A549 (cell line): ENCODE data around the gene SORCS1. TPM values are rescaled to one million over a fixed set of nuclear protein-coding genes. Genes with fewer than 3 reads are reported as not detected.

ENCODE experiments used
- ATAC-seq, 2 experiments: fragments of 200-7000 bp in 1 of 2; fragments of >200 bp in 1 of 2; cut with Nextera tagmentation in 1 of 2; cut with Tn5 transposase in 1 of 2; 3 replicates each; pipeline versions ENCODE4 v1.8.0 to v1.9.1; 2018 to 2020; ENCODE audit warnings: mild to moderate bottlenecking in 1 of 2, moderate library complexity in 1 of 2
- CTCF ChIA-PET: fragments of 300-600 bp; sonication (Branson Sonifier 250); formaldehyde crosslinking; extraction: SDS; loops from one replicate; lab custom pipeline; 2021; ENCODE audit warnings: antibody characterized with exemption, inconsistent platforms; lab: Yijun Ruan, JAX
- POLR2A ChIA-PET: fragments of 350-600 bp; formaldehyde crosslinking; extraction: SDS; loops from one replicate; lab custom pipeline; 2021; ENCODE audit warnings: antibody characterized with exemption, inconsistent platforms; lab: Yijun Ruan, JAX
- DNase-seq, 2 experiments: peaks; one replicate each; pipeline versions ENCODE4 v3.0.0 to v3.0.0-alpha.2; 2011 to 2016; ENCODE audit warnings: low read depth in 1 of 2, low spot score in 1 of 2
- FAIRE-seq: peaks from 2 replicates; lab custom pipeline; 2011; peaks lifted over from hg19 to GRCh38; lab: Jason Lieb, UNC
- H3K27ac ChIP-seq, 2 experiments: fragments of >200 bp; sonication (Bioruptor Twin); formaldehyde crosslinking; 3 replicates each; pipeline ENCODE4 v1.5.1; 2016 to 2017
- H3K4me1 ChIP-seq: fragments of >200 bp; sonication (Bioruptor Twin); formaldehyde crosslinking; 3 replicates; pipeline ENCODE4 v1.6.1; 2016
- H3K4me2 ChIP-seq: fragments of >200 bp; sonication (Bioruptor Twin); formaldehyde crosslinking; 3 replicates; pipeline ENCODE4 v1.6.1; 2016
- H3K4me3 ChIP-seq: fragments of >200 bp; sonication (Bioruptor Twin); formaldehyde crosslinking; 3 replicates; pipeline ENCODE4 v1.5.1; 2016
- H3K9me3 ChIP-seq: fragments of >200 bp; sonication (Bioruptor Twin); formaldehyde crosslinking; 3 replicates; pipeline ENCODE4 v1.6.1; 2016
- BHLHE40 ChIP-seq: IDR thresholded peaks from 2 replicates; pipeline ENCODE4 v1.6.1; 2012; ENCODE audit warnings: low read depth, low read length, inconsistent platforms
- CBX2 ChIP-seq: fragments of 200-600 bp; sonication (generic); IDR thresholded peaks from 2 replicates; pipeline ENCODE4 v1.6.1; 2016; ENCODE audit warnings: low read depth, mild to moderate bottlenecking, borderline replicate concordance
- CHD4 ChIP-seq: fragments of 200-600 bp; sonication (generic); IDR thresholded peaks from 2 replicates; pipeline ENCODE4 v1.6.1; 2016; ENCODE audit warnings: antibody characterized with exemption, mild to moderate bottlenecking, borderline replicate concordance
- EHF ChIP-seq: fragments of 250-450 bp; sonication (Bioruptor Pico); IDR thresholded peaks from 2 replicates; pipeline ENCODE4 v1.5.0; 2020; ENCODE audit warnings: mild to moderate bottlenecking
- EHMT2 ChIP-seq: fragments of 200-600 bp; sonication (generic); IDR thresholded peaks from 2 replicates; pipeline ENCODE4 v1.6.1; 2016; ENCODE audit warnings: antibody characterized with exemption, low read depth, mild to moderate bottlenecking, moderate library complexity
- EP300 ChIP-seq, 2 experiments: fragments of >200 bp; sonication (Bioruptor Twin); formaldehyde crosslinking; IDR thresholded peaks; 2 replicates in 1 of 2; 3 replicates in 1 of 2; pipeline ENCODE4 v1.6.1; 2016 to 2017
- FOXS1 ChIP-seq: fragments of 250-450 bp; sonication (Bioruptor Pico); IDR thresholded peaks from 2 replicates; pipeline ENCODE4 v1.5.0; 2020; ENCODE audit warnings: mild to moderate bottlenecking, moderate library complexity
- GATA3 ChIP-seq: IDR thresholded peaks from 2 replicates; pipeline ENCODE4 v1.6.1; 2012; ENCODE audit warnings: borderline replicate concordance
- HEYL ChIP-seq: fragments of 250-450 bp; sonication (Bioruptor Pico); IDR thresholded peaks from 2 replicates; pipeline ENCODE4 v1.8.0; 2021; ENCODE audit warnings: mild to moderate bottlenecking, moderate library complexity
- HOXB5 ChIP-seq: fragments of 250-450 bp; sonication (Bioruptor Pico); IDR thresholded peaks from 2 replicates; pipeline ENCODE4 v1.5.0; 2020; ENCODE audit warnings: mild to moderate bottlenecking, moderate library complexity
- JUN ChIP-seq, 2 experiments: fragments of >200 bp; sonication (Bioruptor Twin); formaldehyde crosslinking; IDR thresholded peaks; 2 replicates in 1 of 2; 3 replicates in 1 of 2; pipeline ENCODE4 v1.6.1; 2016 to 2017
- KDM1A ChIP-seq: fragments of 200-600 bp; sonication (generic); IDR thresholded peaks from 2 replicates; pipeline ENCODE4 v1.6.1; 2016; ENCODE audit warnings: low read depth, mild to moderate bottlenecking
- KDM5A ChIP-seq: fragments of 200-600 bp; sonication (generic); IDR thresholded peaks from 2 replicates; pipeline ENCODE4 v1.6.1; 2016; ENCODE audit warnings: antibody characterized with exemption, mild to moderate bottlenecking
- MAFK ChIP-seq: fragments of 450-650 bp; IDR thresholded peaks from 2 replicates; pipeline ENCODE4 v1.6.1; 2014; ENCODE audit not compliant: partially characterized antibody
- MAZ ChIP-seq: fragments of 150-350 bp; IDR thresholded peaks from 2 replicates; pipeline ENCODE4 v1.6.1; 2014; ENCODE audit warnings: antibody characterized with exemption, low read depth, low read length, borderline replicate concordance
- MYC ChIP-seq: IDR thresholded peaks from 2 replicates; pipeline ENCODE4 v1.6.1; 2012; ENCODE audit warnings: mild to moderate bottlenecking, inconsistent platforms, low read length, improper control_type of control experiment, borderline replicate concordance
- NR3C1 ChIP-seq: fragments of >200 bp; sonication (Bioruptor Twin); formaldehyde crosslinking; IDR thresholded peaks from 3 replicates; pipeline ENCODE4 v1.6.1; 2017
- PHF8 ChIP-seq: fragments of 200-600 bp; sonication (generic); IDR thresholded peaks from 2 replicates; pipeline ENCODE4 v1.6.1; 2016; ENCODE audit warnings: low read depth, mild to moderate bottlenecking, antibody characterized with exemption, moderate library complexity, borderline replicate concordance
- POLR2A ChIP-seq: IDR thresholded peaks from 2 replicates; pipeline ENCODE4 v1.6.1; 2012; ENCODE audit warnings: mild to moderate bottlenecking, low read length
- RARB ChIP-seq: fragments of 250-450 bp; sonication (Bioruptor Pico); IDR thresholded peaks from 2 replicates; pipeline ENCODE4 v1.8.0; 2021; ENCODE audit warnings: mild to moderate bottlenecking, moderate library complexity
- RNF2 ChIP-seq: fragments of 200-600 bp; sonication (generic); IDR thresholded peaks from 2 replicates; pipeline ENCODE4 v1.6.1; 2016; ENCODE audit warnings: low read depth, mild to moderate bottlenecking, antibody characterized with exemption, moderate library complexity, borderline replicate concordance
- SMC3 ChIP-seq: fragments of >200 bp; sonication (Bioruptor Twin); formaldehyde crosslinking; IDR thresholded peaks from 3 replicates; pipeline ENCODE4 v1.6.1; 2018; ENCODE audit warnings: inconsistent platforms
- SREBF2 ChIP-seq: fragments of 450-650 bp; IDR thresholded peaks from 2 replicates; pipeline ENCODE4 v1.6.1; 2014; ENCODE audit warnings: mild to moderate bottlenecking, moderate library complexity
- TP53 ChIP-seq: fragments of 250-450 bp; sonication (Bioruptor Pico); IDR thresholded peaks from 2 replicates; pipeline ENCODE4 v1.5.0; 2021; ENCODE audit warnings: mild to moderate bottlenecking, moderate library complexity
- ZFP36 ChIP-seq: fragments of 450-650 bp; IDR thresholded peaks from 2 replicates; pipeline ENCODE4 v1.6.1; 2014; ENCODE audit warnings: borderline replicate concordance; ENCODE audit not compliant: partially characterized antibody
- ZNF302 ChIP-seq: fragments of 250-450 bp; sonication (Bioruptor Pico); IDR thresholded peaks from 2 replicates; pipeline ENCODE4 v1.9.0; 2021; ENCODE audit warnings: inconsistent platforms, mild to moderate bottlenecking, moderate library complexity
- ZSCAN20 ChIP-seq: fragments of 250-450 bp; sonication (Bioruptor Pico); IDR thresholded peaks from 2 replicates; pipeline ENCODE4 v1.8.0; 2022; ENCODE audit warnings: mild to moderate bottlenecking, moderate library complexity
- WGBS: methylation state at CpG from one replicate; pipeline ENCODE4 v1.1.6; 2017; ENCODE audit errors: missing lambda C conversion rate; 5-methylcytosine and 5-hydroxymethylcytosine counted together
- polyA plus RNA-seq, 4 experiments: library from polyadenylated mRNA; depleted of rRNA in 3 of 4; stranded (reverse); fragments of >200 nt; fragmentation: RNase III in 1 of 4; extraction: RNeasy Plus Mini Kit Qiagen cat#74134 plus additional on column Dnase treatment in 1 of 4; gene quantifications; 2 replicates in 3 of 4; 3 replicates in 1 of 4; pipeline ENCODE4 v1.2.3, GENCODE V29; 2011 to 2017
- TF ChIP-seq, protein P1 (sequence below): IDR thresholded peaks from 2 replicates; pipeline ENCODE4 v1.6.1; 2012
- TF ChIP-seq, protein P2 (sequence below): fragments of 150-350 bp; IDR thresholded peaks from 2 replicates; pipeline ENCODE4 v1.6.1; 2014; ENCODE audit warnings: low read depth, mild to moderate bottlenecking, low read length
- TF ChIP-seq, protein P3 (sequence below): fragments of 250-450 bp; sonication (Bioruptor Pico); IDR thresholded peaks from 2 replicates; pipeline ENCODE4 v1.5.0; 2021; ENCODE audit warnings: mild to moderate bottlenecking, moderate library complexity, borderline replicate concordance
- TF ChIP-seq, protein P4 (sequence below): IDR thresholded peaks from 2 replicates; pipeline ENCODE4 v1.6.1; 2012; ENCODE audit warnings: low read depth, borderline replicate concordance
- TF ChIP-seq, protein P5 (sequence below): fragments of >200 bp; sonication (Bioruptor Twin); formaldehyde crosslinking; IDR thresholded peaks from 3 replicates; pipeline ENCODE4 v1.5.1; 2016
- TF ChIP-seq, protein P6 (sequence below): fragments of 250-450 bp; sonication (Bioruptor Pico); IDR thresholded peaks from 2 replicates; pipeline ENCODE4 v1.5.0; 2020; ENCODE audit warnings: low read depth, mild to moderate bottlenecking, moderate library complexity

The SORCS1 gene
- polyA plus RNA-seq, 2 of the 4 experiments (the other 2 are of a cell fraction): not detected

DNA sequence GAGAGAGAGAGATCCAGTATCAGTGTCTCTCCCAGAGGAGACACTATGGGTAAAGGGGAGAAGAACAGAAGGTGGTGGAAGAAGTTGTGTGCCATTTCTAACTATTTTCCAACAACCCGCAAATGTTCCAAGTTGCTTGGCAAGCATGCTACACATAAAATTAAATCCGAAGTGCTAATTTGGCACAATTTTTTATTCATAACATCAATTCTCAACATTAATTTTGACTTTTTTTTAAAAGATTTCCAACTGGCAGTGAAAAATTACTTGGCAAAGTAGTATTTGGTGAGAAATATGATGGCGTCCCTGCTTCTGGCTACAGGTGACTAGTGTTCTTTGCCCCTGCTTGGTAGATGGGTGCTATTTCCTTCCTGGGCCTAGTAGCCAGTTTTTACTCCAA lies 622.0 kb downstream of the SORCS1 start:
- H3K9me3 ChIP-seq: no peaks in the 10 kb centered on the region
- FAIRE-seq (no peak), DNase-seq (no peak), ATAC-seq (no peak)
- no peak overlapping the region for H3K27ac ChIP-seq
- no peaks in the 10 kb centered on the region for H3K4me1 ChIP-seq
- no peak overlapping the region for H3K4me3 ChIP-seq
- POLR2A ChIA-PET: no interaction called here
- TF ChIP-seq RARB: no peak
- TF ChIP-seq KDM5A: no peak
- TF ChIP-seq ZSCAN20 (CRISPR knock-in tag): no peak
- TF ChIP-seq POLR2A: no peak
- H3K4me2 ChIP-seq: no peak overlapping the region
- CTCF ChIA-PET: no interaction called here
- 55% methylated on average over 3 of the region's 3 CpGs for WGBS

DNA sequence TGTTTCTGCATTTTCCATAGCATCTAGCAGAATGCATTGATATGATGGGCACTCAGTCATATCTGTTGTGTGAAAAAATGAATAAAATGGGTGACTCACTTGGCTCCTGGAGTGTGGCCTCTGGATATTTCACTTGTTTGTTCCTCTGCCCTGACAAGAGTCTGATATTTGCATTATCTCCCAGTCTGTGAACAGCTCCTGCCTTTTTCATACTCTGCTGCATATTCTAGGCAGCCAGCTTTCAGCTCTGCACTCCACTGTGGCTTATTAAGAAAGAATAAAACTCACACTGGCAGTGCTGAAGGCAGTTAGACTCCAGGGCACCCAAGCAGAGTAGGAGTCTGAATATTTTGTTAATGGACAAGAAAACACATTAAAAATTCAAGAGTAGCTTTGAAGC lies 623.9 kb downstream of the SORCS1 start:
- no peak for ATAC-seq
- Histone ChIP-seq H3K27ac (no peak overlapping the region), H3K4me3 (no peak overlapping the region), H3K4me1 (no peaks in the 10 kb centered on the region), H3K4me2 (no peak overlapping the region), H3K9me3 (no peaks in the 10 kb centered on the region)
- TF ChIP-seq SMC3 (no peak), MYC (no peak), EP300 (IDR thresholded peaks at IDR 0.05) (no peak), HOXB5 (CRISPR knock-in tag) (no peak), SREBF2 (no peak), KDM1A (no peak), PHF8 (no peak), CBX2 (no peak), FOXS1 (no peak), MAFK (no peak), RNF2 (no peak), ZFP36 (no peak), GATA3 (no peak), JUN (IDR thresholded peaks at IDR 0.05) (no peak), HEYL (no peak), EHF (CRISPR knock-in tag) (no peak)
- TF ChIP-seq, protein P1, sequence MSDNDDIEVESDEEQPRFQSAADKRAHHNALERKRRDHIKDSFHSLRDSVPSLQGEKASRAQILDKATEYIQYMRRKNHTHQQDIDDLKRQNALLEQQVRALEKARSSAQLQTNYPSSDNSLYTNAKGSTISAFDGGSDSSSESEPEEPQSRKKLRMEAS: no peak
- TF ChIP-seq, protein P2, sequence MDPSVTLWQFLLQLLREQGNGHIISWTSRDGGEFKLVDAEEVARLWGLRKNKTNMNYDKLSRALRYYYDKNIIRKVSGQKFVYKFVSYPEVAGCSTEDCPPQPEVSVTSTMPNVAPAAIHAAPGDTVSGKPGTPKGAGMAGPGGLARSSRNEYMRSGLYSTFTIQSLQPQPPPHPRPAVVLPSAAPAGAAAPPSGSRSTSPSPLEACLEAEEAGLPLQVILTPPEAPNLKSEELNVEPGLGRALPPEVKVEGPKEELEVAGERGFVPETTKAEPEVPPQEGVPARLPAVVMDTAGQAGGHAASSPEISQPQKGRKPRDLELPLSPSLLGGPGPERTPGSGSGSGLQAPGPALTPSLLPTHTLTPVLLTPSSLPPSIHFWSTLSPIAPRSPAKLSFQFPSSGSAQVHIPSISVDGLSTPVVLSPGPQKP: no peak
- TF ChIP-seq, protein P3, sequence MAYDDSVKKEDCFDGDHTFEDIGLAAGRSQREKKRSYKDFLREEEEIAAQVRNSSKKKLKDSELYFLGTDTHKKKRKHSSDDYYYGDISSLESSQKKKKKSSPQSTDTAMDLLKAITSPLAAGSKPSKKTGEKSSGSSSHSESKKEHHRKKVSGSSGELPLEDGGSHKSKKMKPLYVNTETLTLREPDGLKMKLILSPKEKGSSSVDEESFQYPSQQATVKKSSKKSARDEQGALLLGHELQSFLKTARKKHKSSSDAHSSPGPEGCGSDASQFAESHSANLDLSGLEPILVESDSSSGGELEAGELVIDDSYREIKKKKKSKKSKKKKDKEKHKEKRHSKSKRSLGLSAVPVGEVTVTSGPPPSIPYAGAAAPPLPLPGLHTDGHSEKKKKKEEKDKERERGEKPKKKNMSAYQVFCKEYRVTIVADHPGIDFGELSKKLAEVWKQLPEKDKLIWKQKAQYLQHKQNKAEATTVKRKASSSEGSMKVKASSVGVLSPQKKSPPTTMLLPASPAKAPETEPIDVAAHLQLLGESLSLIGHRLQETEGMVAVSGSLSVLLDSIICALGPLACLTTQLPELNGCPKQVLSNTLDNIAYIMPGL: no peak
- FAIRE-seq: no peak
- DNase-seq: peak in 1 of 2 experiments; percentile 11
- ChIA-PET POLR2A (no interaction called here), CTCF (no interaction called here)

DNA sequence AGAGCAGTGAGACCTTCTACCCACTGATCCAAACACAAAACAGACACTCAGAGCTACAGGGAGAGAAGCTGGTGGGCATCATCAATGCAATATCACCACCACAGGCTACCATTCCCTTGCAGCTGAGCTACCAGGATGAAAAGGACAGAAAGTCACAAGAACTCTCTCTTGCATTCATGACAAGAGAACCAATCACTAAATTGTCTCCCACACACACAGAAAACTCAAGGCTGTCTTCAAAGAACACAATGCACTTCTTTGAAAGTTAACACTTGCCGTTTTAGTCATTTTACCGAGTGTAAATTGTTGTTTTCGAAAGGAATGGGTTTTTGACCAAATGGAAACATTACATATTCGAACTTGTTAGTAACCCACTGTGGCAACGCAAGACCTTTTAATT lies 626.6 kb downstream of the SORCS1 start:
- ATAC-seq: no peak
- no peak for DNase-seq
- WGBS: 10% methylated on average over 5 of the region's 5 CpGs
- no peak overlapping the region for H3K4me2 ChIP-seq
- H3K9me3 ChIP-seq: no peaks in the 10 kb centered on the region
- no peak overlapping the region for H3K27ac ChIP-seq
- no peak overlapping the region for H3K4me3 ChIP-seq
- no peak for FAIRE-seq
- ChIA-PET CTCF (no interaction called here), POLR2A (no interaction called here)
- H3K4me1 ChIP-seq: no peaks in the 10 kb centered on the region
- TF ChIP-seq MYC (no peak), ZFP36 (no peak), NR3C1 (no peak), ZNF302 (no peak), CHD4 (no peak), JUN (IDR thresholded peaks at IDR 0.05) (no peak), EHMT2 (no peak), KDM1A (no peak), TP53 (CRISPR knock-in tag) (no peak), BHLHE40 (no peak), MAZ (no peak)
- TF ChIP-seq, protein P4, sequence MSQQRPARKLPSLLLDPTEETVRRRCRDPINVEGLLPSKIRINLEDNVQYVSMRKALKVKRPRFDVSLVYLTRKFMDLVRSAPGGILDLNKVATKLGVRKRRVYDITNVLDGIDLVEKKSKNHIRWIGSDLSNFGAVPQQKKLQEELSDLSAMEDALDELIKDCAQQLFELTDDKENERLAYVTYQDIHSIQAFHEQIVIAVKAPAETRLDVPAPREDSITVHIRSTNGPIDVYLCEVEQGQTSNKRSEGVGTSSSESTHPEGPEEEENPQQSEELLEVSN: no peak
- TF ChIP-seq, protein P5, sequence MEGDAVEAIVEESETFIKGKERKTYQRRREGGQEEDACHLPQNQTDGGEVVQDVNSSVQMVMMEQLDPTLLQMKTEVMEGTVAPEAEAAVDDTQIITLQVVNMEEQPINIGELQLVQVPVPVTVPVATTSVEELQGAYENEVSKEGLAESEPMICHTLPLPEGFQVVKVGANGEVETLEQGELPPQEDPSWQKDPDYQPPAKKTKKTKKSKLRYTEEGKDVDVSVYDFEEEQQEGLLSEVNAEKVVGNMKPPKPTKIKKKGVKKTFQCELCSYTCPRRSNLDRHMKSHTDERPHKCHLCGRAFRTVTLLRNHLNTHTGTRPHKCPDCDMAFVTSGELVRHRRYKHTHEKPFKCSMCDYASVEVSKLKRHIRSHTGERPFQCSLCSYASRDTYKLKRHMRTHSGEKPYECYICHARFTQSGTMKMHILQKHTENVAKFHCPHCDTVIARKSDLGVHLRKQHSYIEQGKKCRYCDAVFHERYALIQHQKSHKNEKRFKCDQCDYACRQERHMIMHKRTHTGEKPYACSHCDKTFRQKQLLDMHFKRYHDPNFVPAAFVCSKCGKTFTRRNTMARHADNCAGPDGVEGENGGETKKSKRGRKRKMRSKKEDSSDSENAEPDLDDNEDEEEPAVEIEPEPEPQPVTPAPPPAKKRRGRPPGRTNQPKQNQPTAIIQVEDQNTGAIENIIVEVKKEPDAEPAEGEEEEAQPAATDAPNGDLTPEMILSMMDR: no peak
- TF ChIP-seq, protein P6, sequence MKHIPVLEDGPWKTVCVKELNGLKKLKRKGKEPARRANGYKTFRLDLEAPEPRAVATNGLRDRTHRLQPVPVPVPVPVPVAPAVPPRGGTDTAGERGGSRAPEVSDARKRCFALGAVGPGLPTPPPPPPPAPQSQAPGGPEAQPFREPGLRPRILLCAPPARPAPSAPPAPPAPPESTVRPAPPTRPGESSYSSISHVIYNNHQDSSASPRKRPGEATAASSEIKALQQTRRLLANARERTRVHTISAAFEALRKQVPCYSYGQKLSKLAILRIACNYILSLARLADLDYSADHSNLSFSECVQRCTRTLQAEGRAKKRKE (CRISPR knock-in tag): no peak
